GM19455 (cell line): Measurements from ENCODE around the gene CGREF1.
A peak's percentile ranks its signal among the peaks of the same experiment; 100 is the strongest.
"Not testable (repeated sequence)": the region's sequence is repeated elsewhere in the genome, so short reads cannot be mapped to it uniquely, and the experiment has no call there.

Experiments used
- ATAC-seq: cut with Tn5 transposase; IDR thresholded peaks from one replicate; pipeline ENCODE4 v1.9.1; 2021; ENCODE audit not compliant: unreplicated experiment

Gene CGREF1

GRCh38 chr2:27137322-27137935 is 18.5 kb upstream of the CGREF1 start:
- ATAC-seq: no peak

GRCh38 chr2:27136751-27137150 is 17.8 kb upstream of the CGREF1 start:
- ATAC-seq: no peak

DNA sequence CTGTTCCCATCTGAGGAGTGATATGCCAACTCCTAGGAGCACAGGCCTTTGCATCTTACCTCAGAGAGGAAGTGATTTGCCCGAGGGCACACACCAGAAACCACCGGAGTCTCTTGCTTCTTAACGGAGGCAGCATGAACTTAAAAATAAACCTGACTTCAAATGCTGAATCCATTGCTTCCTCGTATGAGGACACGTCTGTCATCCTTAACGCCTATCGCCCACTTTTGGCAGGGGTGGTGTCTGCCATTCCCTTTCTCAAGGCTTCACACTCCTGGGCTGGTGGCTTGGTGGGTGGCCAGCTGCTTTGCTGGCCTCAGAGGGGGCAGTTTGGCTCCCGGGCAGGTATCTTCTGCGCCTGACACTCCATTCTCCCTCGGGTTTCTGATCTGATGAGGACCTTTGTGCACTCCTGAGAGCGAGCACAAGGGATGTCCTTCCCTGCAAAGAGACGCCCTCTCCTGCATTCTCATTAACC is 16.6 kb upstream of the CGREF1 start:
- no peak for ATAC-seq

- ATAC-seq: no peak
Observed at GRCh38 chr2:27134781-27135477, 16.0 kb upstream of the CGREF1 start.

- peak; percentile 82 for ATAC-seq
Observed at GRCh38 chr2:27133905-27134780, 15.2 kb upstream of the CGREF1 start, which contains the start of gene PREB. PREB (minus strand) TSS chr2:27134636; CDS start chr2:27134421, 215 bp downstream.

DNA sequence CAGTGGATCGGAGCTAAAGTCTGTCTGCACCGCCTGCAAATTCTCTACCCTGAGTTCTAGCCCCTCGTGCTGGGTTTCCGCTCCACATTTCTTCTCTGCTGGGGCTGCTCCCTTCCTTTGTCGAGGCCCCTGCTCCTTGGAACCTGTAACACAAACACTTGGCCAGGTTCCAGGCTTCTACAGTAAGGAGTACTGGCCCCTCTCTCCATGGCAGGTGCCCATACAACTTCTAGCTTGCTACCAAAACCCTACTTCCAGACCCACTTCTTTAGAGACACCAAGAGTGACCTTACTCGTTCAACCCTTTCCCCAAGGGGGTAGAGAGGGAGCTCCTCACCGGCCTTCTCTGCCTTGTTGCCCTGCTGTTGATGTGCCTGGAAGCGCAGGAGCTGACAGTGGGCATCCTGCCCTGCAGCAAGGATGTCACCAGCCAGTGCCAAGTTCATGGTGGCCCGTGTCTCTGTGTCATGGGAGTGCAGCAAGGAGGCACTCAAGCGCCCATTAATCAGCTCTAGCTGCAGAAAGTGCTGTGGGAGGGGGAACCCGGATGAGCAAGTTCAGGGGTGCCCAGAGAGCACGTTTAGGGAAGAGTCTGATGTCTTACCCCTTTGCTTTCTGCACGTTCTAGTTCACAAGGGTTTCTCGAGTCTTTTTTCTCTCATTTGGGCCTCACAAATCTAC is 14.4 kb upstream of the CGREF1 start:
- ATAC-seq: no peak

DNA sequence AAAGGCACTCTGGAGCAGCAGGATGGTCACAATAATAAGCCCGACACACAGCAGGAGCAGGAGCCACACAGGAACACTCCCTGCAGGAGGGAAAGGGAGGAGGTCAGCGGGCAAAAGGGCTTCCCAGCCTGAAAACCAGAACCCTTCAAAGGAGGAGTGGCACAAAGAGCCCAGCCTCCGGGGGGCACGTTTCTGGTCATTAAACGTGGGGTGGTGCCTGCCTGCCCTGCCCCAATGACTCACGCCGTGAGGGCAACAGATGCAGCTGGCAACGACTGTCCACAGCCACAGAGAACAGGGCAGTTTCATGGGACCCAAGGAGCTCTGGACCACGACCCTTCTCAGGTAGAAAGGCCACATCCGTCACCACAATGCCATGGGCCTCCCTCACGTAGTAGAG is 12.5 kb upstream of the CGREF1 start:
- no peak for ATAC-seq

DNA sequence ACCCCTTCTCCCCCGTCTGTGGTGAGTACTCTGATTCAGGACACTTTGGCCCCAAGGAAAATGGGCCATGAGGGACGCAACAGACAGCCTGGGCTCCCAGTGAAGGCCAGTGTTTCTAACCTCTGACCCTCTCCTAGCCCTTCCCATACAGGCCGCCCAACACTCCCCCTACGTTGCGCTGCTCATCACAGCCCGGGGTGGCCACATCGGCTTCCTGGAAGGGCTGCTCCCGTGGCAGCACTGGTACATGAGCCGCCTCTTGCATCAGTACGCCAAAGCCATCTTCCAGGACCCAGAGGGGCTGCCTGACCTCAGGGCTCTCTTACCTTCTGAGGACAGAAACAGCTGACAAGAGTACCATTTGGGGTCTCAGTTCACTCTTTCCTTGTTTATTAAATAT is 11.5 kb upstream of the CGREF1 start:
- ATAC-seq: no peak

- no peak for ATAC-seq
Observed at GRCh38 chr2:27128668-27129571, 10.0 kb upstream of the CGREF1 start.

DNA sequence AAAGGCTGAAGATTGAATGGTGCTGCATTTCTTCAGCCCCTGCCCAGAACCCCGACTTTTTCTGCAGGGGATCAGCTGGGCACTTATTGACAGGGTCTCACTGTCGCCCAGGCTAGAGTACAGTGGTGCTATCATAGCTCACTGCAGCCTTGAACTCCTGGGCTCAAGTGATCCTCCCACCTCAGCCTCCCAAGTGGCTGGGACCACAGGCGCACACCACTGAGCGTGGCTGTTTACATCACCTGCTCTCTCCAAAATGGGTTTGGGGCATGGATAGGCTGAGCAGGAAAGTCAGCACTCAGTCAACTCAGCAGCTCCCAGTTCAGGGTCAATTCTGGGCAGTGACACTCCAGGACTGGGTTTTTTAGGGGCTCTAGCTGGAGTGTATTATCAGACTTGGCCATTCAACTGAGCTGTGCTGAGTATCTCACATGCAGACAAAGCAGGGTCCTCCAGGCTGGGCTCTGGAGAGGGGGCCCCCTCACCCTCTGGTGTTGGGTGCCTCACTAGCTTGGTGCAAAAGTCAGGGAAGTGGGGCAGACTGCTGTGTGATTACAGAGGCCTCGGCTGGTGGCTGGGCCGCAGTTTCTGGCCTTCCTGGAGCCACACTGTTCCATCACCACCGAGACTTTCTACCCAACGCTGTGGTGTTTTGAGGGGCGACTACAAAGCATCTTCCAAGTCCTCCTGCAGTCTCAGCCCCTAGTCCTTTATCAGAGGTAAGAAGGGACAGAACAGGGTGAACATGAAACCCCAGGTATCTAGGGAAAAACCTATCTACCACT is 9.1 kb upstream of the CGREF1 start:
- ATAC-seq: no peak

DNA sequence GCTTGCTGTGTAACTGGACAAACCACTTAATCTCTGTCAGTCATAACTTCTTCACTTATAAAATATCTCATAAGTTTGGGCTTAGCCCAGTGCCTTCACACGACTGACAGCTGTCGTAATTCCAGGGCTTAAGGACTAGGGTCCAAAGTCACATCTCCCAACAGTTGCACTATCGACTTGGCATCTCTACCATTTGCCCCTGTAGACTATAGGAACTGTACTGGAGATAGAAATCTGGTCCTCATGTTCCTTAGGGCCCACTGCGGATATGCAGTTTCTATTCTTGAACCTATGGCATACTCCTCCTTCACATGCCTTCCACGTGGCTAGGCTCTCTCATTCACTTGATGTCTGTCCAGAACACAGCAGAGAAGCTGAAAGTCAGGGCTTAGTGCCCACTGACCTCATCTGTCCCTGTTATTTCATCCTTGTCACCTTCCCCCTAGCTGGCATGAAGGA is 7.4 kb upstream of the CGREF1 start:
- no peak for ATAC-seq

DNA sequence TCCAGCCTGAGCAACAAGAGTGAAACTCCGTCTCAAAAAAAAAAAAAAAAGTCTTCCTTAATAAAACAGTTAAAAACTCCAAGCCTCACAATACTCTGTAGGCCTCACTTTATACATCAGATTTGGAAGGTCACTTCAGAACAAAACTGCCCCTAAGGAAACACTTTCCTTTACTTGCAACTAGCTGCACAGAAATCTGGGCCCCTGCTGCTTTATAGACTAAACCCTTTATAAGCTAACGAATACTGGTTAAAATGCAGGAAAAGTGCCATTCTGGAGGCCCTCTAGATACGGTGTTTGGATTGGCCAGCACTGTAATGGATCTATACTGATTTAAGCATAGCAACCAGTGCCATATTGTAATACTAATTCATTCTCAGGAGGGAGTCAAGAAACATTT is 6.2 kb upstream of the CGREF1 start:
- no peak for ATAC-seq

- ATAC-seq: no peak
Observed at GRCh38 chr2:27123302-27124150, 4.6 kb upstream of the CGREF1 start, which contains the start of gene ABHD1. ABHD1 (plus strand) TSS chr2:27123815; CDS start chr2:27123949, 134 bp downstream.

DNA sequence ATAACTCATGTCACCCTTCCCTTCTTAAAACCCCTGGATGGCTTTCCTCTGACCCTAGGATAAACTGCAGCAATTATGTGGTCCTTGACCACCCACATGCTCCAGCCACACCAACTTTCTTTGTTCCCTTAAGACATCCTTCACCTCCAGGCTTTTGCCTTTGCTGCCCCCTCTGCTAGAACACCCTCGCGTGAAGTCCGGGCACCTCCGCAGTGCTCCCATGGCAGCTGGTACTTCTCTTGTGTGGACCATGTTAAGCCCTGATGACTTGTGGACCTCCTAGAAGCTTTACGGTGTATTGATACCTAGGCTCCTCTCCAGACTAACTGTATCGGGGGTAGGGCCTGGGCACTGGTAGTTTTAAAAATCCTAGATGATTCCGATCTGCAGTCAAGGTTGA is 3.9 kb upstream of the CGREF1 start:
- ATAC-seq: no peak

DNA sequence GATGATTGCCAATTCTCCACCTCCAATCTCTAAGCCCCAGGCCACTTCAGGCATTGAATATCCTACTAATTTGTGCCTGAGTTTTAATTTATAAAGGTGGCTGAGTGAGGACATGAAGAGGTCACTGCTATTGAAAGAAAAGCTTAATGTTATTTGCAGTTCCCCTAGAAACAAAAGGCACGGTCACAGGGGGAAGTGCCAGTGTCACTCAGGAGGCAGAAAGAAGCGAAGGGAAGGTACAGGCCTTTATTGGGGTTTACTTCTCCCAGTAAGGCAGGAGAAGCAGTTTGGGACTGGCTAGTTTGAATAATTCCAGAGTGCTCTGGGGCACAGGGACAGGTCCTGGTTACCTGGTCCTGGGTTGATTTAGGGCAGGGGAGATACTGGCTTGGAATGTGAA is 3.0 kb upstream of the CGREF1 start:
- no peak for ATAC-seq

GRCh38 chr2:27119330-27119670 is 372 bp upstream of the CGREF1 start:
- ATAC-seq: not testable (repeated sequence)

DNA sequence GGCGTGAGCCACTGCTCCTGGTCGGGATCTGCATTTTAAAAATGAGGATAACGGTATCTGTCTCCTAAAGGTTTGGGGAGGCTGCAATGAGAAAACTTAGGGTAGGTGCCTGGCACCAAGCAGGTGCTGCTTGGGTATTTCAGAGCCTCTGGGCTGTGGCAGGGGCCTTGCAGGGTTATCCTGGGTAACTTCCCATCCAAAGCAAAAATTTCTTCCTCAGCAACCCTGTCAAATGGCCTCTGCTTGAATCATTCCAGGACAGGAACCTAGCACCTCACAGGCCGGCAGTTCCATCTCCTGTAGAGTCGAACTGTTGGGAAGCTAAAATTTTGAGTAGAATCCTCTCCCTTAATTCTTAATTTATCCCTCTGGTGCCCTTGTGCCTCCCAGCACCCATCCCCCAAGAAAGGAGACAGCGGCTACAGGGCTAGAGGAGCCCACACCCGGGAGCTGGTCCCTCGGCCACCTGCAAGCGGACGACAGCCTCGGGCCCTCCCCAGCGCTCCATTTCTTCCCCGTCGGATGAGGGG is 868 bp downstream of the CGREF1 start:
- no peak for ATAC-seq

DNA sequence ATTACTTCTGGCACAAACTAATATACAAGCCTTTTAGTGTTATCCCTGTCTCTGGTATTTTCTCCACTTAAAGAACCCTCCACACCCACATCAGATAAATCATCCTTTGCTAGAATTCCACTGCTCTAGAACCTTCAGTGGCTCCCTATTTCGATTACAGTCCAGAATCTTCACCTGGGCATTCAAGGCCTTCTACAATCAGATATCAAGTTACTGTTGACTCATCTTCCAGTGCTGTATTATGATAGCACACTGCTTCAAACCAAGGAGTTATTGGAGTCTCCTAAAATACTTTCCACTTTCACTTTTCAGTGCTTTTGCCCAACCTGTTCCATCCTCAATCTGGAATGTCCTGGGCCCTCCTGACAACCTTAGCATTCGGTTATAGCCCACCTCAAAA is 3.4 kb downstream of the CGREF1 start:
- ATAC-seq: no peak
